ENCODE results near the gene C1QTNF9.
"Not testable (repeated sequence)": the region's sequence is repeated elsewhere in the genome, so short reads cannot be mapped to it uniquely, and the experiment has no call there.

The C1QTNF9 gene

DNA sequence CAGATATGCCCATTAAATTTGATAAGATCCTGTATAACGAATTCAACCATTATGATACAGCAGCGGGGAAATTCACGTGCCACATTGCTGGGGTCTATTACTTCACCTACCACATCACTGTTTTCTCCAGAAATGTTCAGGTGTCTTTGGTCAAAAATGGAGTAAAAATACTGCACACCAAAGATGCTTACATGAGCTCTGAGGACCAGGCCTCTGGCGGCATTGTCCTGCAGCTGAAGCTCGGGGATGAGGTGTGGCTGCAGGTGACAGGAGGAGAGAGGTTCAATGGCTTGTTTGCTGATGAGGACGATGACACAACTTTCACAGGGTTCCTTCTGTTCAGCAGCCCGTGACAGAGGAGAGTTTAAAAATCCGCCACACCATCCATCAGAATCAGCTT, 12.0 kb downstream of the C1QTNF9 start:
- DNase-seq (ENCODE audit: low spot score): not testable (repeated sequence)

DNA sequence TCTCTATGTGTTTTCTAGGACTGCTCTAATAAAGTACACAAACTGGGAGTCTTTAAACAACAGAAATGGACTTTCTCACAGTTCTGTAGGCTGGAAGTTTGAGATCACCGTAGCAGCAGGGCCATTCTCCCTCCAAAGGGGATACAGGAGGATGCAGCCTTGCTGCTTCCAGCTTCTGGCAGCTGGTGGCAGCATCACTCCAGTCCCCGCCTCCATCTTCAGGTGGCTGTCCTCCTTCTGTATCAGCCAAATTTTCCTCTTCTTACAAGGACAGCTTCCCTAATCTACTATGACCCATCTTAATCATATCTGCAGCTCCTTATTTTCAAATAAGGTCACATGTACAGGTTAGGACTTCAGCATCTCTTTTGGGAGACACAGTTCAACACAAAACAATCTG, 13.1 kb downstream of the C1QTNF9 start:
- not testable (repeated sequence) for DNase-seq (ENCODE audit: low spot score)

DNA sequence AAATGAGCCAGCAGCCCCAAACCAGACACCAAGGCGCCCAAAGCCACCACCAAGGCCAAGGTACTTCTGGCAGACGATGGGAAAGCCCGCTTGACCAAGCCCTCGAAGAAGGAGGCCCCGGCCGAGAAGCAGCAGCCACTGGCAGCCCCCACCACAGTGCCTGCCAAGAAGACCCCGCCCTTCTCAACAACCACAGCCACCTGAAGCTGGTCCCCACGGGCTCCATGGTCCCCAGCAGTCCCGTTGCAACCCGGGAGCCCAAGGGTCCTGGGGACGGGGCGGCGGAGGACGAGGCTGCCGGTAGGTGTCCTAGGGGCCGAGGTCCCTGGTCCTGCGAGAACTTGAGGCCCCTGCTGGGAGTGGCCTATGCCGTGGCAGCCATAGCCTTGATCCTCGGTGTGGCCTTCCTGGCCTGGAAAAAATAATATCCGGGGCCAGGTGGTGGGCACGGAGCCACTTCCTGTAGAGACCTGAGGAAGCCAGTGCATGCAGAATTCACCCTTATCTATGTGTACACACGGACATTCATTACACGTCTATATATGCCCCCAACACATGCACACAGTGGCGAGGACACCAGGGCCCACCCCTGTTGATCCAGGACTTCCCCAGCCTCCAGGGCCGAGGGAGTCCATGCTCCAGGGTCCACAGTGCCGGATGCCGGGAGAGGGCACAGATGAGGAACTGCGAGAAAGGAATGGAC, 13.8 kb downstream of the C1QTNF9 start:
- DNase-seq (ENCODE audit: low spot score): no peak

DNA sequence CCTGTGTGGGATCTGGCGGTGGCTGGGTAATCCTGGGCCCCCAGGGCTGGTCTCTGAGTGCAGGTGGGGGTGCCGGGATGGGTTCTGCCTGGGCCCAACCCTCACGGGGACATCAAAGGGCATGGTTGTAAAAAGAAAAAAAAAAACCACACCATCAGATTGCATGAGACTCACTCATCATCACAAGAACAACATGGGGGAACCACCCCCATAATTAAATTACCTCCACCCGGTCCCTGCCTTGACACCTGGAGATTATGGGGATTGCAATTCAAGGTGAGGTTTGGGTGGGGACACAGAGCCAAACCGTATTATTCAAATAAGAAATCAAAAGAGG, 14.3 kb downstream of the C1QTNF9 start:
- DNase-seq (ENCODE audit: low spot score): no peak

DNA sequence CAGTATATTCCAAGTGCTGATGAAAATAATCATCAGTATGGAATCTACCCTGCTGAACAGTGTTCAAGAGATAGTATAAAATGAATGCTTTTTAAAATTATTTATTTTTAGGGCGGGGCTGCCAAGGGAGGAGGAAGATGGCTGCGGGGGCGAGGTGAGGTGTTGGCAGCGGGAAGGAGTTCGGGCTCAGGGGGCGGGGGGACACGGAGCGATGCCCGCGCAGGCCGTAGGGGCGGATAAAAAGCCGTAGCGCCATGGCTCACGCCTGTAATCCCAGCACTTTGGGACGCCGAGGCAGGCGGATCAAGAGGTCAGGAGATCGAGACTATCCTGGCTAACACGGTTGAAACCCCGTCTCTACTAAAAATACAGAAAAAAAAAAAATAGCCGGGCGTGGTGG, 18.2 kb downstream of the C1QTNF9 start:
- not testable (repeated sequence) for DNase-seq (ENCODE audit: low spot score)

DNA sequence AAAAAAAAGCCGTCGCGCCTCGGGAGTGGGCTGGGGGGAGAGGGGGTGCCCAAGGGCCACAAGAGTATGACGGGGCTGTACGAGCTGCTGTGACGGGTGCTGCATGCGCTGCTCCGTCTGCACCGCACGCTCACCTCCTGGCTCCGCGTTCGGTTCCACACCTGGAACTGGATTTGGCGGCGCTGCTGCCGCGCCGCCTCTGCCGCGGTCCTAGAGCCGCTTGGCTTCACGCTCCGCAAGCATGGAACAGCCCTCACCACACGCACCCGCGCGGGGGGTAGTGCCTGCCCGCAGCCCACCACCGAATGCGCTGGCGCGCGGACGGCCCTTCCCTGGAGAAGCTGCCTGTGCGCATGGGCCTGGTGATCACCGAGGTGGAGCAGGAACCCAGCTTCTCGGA, 18.8 kb downstream of the C1QTNF9 start:
- DNase-seq (ENCODE audit: low spot score): no peak

DNA sequence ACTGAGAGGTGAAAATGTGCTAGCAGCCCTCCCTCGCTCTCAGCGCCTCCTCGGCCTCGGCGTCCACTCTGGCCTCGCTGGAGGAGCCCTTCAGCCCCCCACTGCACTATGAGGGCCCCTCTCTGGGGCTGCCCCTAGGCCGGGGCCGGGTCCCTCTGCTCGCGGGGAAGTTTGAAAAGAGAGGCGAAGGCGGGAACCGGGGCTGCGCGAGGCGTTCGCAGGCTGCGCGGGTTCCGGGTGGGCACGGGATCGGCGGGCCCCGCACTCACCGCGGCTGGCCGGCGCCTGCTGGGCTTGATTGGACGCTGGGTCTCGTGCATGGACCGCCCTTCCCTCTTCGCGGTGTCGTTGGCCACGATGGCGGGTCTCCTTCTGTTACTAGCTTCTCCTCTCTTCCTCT, 29.3 kb downstream of the C1QTNF9 start:
- no peak for DNase-seq (ENCODE audit: low spot score)

DNA sequence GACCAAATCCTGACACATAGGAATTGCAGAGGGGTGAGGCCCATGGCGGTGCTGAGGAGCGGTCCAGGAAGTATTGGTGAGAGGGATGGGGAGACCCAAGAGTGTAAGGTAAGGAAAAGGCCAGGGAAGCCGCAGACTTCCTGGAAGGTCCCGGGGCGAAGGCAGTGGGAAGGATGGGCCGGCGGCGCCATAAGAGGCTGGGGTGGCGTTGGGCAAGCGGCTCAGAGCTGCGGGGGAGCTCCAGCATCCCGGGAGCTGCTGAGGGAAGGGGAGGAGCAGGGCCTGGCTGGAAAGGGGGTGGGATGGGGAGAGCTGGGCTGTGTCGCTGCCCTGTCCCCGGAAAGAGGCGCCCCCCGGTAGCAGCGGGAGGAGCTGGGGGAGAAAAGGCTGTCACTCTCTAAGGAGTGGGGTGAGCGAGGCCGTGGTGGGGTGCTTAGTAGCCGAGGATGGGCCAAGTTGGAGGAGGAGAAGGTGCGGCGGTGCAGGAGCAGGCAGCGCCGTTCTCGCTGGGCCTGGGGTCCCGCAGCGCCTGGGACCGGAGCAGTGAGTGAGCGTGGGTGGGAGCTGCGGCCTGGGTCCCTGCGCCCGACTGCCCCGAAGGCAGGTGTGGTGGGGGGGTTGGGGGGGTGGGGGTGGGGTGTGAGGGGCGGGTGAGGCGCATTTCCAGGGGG, 30.7 kb downstream of the C1QTNF9 start:
- DNase-seq (ENCODE audit: low spot score): no peak

DNA sequence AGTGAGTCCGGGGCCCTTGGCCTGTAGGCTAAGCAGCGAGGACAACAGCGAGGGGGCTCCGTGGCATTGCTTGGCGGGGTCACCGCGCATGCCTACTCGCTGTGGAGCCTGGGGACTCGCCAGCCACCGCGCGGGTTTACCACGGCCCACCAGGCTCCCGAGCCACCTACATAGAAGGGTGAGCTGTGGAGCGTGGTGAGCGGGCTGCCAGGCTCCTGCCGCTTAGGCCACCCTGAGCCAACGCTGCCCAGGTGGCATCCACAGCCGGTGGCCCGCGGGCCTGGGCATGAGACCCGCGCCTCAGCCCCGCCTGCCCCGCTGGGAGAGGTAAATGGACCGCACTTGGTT, 31.2 kb downstream of the C1QTNF9 start:
- DNase-seq (ENCODE audit: low spot score): no peak

DNA sequence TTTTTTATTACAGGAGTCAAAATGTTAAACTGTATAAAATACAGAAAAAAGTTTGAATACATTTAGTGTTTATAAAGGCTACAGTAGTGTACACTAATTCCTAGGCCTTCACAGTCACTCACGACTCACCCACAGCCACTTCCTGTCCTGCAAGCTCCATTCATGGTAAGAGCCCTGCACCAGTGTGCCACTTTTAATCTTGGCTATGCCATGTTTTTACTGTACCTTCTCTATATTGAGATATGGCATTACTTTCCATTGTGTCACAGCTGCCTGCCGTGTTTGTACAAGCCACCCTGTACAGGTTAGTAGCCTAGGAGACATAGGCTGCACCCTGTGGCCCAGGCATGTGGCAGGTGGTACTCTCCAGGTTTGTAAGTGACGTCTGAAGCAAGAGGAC, 32.1 kb downstream of the C1QTNF9 start:
- no peak for DNase-seq (ENCODE audit: low spot score)

DNA sequence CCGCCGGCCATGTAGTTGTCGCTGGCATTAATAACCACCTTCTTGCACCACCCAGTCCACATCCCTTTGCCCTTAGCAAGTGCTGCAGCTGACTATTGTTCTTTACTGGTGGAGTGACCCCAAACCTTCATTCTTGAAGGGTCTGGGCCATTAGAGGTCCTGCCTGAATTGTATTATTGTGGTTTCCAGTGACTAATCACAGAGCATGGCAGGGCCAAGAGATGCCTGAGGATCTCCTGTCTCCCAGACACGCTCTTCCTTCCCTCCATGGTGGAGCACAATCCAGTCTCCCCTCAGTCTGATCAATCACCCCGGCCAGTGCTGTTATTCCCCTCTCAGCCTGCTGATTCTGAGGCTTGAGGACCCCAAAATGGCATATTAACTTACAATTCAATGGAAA, 39.0 kb downstream of the C1QTNF9 start:
- no peak for DNase-seq (ENCODE audit: low spot score)

DNA sequence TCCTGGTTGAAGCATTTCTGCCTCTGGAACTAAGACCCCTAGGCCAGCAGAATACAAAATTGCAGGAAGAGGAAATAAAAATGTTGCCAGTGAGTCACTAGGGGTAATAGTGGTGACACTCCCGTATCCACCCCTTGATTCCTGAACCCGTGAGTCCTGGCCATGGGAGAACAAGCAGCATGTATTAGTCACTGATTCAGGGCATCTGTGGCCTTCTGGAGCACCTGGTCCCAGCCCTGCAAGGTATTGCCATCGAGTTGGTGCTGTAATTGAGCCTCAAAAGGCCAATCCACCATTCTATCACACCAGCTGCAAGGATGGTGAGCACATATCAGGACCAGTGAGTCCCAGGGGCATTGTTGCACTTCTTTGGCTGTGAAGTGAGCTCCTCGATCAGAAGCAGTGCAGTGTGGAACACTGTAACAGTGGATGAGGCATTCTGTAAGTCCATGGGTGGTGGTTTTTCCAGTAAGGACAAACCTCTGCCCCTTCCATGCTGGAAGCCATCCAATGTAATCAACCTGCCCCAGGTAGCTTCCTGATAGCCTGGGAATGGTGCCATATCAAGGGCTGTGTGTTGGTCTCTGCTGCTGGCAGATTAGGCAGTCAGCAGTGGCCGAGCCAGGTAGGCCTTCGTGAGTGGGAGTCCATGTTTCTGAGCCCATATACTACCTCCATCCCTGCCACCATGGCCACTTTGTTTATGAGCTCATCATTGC, 39.6 kb downstream of the C1QTNF9 start:
- no peak for DNase-seq (ENCODE audit: low spot score)

DNA sequence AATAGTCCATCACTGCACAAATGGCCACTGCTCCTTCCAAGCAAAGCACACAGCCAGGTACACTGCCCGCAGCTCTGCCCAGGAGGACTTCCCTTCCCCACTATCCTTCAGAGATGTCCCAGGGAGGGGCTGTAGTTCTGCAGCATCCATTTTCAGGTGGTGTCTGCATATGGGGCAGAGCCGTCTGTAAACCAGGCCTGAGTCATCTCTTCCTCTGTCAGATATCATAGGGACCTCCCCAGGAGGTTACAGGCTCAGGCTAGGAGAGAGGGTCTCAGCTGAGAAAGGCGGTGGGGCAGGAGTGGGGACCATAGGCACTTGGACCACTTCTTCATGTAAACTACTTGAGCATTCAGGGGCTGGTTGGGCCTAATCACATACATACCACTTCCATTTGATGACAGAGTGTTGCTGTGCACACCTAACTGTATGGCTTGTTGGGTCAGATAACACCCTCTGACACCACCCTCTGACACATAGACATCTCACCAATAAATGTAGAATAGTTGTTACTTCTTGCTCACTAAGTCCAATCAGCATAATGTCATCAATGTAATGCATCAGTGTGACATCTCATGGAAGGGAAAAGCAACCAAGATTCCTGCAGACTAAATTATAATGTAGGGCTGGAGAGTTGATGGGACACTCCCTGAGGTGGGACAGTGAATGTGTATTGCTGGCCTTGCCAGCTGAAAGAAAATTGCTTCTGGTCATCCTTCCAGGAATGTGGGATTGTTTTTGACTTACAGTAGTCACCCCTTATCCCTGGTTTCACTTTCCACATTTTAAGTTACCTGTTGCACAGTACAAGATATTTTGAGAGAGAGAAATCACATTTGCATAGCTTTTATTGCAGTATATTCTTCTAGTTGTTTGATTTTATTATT, 40.6 kb downstream of the C1QTNF9 start:
- not testable (repeated sequence) for DNase-seq (ENCODE audit: low spot score)

DNA sequence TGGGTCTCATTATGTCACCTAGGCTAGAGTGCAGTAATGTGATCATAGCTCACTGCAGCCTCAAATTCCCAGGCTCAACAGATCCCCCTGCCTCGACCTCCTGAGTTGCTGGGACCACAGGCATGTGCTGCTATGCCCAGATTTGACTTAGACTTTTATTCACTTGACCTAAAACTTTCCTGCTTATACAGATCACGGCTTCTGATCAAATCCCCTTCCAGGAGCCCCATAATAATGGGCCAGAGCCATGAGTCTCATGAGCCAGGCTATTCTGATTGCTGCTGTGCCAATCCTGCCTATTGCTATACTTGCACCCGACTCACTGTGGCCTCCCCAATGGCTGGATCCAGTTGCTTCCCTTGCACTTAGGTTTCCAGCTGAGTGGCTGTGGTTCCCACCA, 42.0 kb downstream of the C1QTNF9 start:
- DNase-seq (ENCODE audit: low spot score): no peak

DNA sequence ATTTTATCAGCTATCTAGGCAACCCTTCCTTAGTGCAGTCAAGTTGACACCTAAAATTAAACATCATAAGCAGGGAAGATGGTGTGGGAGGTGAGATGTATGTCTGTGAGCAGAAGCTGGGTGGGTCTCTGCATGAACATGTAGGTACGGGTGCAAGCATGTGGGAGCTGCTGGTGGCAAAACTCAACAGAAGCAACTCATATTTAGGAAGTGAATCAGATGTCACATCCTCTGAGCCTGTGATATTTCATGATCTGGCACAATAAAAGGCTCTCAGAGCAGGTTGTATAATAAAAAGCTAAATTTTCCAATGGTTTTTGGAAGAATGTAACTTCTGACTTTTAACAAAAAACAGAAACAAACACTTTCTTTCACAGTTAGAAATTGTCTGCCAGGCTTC, 44.4 kb downstream of the C1QTNF9 start:
- DNase-seq (ENCODE audit: low spot score): no peak

DNA sequence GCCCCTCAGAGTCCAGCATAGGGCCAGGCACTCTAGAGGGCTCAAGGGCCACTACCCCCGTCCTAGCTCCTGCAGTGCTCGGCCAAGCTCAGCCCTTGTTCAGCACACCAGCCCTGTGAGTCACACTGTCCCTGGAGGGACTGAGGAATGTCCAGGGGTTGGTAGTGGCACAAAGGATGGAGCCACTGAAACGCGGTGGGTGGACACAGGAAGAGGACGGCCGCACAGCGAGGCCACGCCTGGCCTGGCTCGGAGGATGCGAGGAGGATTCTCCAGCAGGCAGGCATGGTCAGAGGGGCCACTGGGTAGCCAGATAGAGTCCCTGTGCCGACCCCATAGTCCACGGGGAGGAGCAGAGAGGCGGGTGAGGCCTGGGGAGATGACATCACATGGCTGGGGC, 45.7 kb downstream of the C1QTNF9 start:
- DNase-seq (ENCODE audit: low spot score): no peak

DNA sequence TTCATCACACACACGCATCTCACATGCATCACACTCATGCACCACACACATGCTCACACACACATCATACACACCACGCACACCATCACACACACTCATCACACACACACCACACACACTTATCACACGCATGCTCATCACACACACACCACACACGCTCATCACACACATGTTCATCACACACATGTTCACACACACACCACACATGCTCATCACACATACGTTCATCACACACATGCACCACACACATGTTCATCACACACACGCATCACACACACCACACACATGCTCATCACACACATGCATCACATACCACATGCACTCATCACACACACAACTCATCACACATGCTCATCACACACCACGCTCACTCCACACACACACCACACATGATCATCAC, 46.9 kb downstream of the C1QTNF9 start:
- DNase-seq (ENCODE audit: low spot score): no peak

DNA sequence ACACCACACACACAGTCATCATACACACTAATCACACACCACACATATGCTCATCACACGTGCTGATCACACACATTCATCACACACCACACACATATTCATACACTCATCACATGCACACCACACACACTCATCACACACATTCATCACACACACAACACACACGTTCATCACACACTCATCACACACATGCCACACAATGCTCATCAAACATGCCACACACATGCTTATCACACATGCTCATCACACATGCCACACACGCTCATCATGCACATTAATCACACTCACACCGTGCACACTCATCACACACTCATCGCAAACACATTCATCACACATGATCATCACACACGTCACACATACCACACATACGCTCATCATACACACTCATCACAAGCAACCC, 47.5 kb downstream of the C1QTNF9 start:
- DNase-seq (ENCODE audit: low spot score): no peak

DNA sequence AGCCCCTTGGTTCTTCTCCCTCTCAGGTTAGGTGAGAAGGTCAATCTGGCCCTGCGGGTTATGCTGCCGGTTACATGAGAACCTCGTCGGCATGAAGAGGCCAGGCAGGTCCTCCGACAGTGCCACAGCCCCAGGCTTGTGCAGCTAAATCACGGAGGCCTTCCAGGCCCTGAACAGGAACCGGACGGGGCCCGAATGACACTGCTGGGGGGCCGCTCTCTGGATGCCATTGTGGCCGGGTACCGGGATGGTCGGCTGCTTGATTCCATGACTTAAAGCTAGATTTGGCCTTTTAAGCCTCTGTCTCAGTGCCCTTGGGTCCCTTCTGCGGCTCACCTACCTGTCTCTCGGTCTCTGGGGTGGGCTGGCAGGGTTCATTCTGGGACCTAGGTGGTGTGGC, 48.4 kb downstream of the C1QTNF9 start:
- no peak for DNase-seq (ENCODE audit: low spot score)

DNA sequence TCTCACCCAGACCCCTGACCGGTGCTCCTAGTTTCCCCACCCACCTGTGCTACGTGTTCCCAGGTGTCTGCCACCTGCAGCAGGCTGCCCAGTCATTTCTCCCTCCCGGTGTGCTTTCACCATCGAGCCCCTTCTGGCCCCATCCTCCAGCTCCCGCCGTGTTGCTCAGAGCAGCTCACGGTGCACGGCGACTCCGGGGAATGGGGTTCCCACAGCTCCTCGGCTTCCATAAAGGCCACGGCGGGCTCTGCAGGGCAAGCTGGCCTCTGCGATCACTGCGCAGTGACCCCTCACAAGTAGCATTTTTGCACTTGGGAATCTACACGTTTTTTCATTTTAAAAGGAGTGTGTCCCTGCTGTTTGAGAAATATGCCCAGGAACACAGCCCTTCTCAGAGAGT, 49.5 kb downstream of the C1QTNF9 start:
- DNase-seq (ENCODE audit: low spot score): not testable (repeated sequence)

DNA sequence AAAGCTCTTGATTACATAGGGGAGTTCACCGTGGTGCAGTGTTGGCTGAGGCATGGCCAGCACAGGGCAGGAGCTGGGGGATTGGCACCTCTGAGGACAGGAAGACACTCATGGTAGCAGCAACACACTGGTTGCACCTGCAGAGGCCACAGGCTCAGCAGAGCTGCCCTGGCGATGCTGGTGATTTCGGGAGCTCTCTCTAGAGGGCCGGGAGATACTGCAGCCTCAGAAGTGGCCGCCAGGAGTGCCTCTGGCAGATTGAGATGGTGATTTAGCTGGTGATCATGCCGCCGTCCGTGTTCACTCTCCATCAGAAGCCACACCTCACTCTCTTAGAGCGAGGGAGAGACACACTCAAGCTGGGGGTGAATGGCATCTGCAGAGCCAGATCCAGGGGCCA, 49.9 kb downstream of the C1QTNF9 start:
- DNase-seq (ENCODE audit: low spot score): not testable (repeated sequence)

DNA sequence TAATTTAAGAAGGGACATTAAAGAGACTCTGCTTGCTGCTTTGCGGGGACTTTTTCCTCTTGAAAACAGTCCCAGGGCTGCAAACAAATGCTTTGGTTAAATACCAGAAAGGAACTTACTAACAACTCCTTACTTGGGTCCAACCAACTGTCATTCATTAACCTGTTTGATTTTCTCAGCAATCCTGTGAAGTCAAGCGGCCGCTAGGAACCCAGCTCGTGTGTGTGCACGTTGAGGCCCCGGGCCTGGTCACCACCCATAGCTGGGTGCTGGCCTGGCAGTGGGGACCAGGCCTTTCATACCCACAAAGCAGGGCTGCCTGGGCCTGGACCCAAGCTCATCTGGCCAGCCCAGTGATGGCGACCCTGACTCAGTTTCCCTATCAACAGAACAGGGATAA, 50.7 kb downstream of the C1QTNF9 start:
- no peak for DNase-seq (ENCODE audit: low spot score)

DNA sequence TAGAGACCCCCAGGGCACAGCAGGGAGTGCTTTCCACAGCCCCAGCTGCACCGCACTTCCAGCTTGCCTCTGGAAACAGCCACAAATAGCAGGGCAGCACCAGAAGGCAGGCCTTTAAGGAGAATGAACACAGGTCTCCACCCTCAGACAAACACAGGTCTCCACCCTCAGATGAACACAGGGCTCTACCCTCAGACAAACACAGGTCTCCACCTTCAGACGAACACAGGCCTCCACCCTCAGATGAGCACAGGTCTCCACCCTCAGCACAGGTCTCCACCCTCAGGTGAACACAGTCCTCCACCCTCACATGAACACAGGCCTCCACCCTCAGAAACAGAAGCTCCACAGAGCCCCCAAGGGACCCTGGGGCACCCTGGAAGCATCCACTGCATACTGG, 51.7 kb downstream of the C1QTNF9 start:
- DNase-seq (ENCODE audit: low spot score): no peak

Measured in NAMALWA (cell line).